ENCODE measurements around the gene HDAC5.

- TF ChIP-seq, protein P1, sequence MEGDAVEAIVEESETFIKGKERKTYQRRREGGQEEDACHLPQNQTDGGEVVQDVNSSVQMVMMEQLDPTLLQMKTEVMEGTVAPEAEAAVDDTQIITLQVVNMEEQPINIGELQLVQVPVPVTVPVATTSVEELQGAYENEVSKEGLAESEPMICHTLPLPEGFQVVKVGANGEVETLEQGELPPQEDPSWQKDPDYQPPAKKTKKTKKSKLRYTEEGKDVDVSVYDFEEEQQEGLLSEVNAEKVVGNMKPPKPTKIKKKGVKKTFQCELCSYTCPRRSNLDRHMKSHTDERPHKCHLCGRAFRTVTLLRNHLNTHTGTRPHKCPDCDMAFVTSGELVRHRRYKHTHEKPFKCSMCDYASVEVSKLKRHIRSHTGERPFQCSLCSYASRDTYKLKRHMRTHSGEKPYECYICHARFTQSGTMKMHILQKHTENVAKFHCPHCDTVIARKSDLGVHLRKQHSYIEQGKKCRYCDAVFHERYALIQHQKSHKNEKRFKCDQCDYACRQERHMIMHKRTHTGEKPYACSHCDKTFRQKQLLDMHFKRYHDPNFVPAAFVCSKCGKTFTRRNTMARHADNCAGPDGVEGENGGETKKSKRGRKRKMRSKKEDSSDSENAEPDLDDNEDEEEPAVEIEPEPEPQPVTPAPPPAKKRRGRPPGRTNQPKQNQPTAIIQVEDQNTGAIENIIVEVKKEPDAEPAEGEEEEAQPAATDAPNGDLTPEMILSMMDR (IDR thresholded peaks at IDR 0.05; ENCODE audit: low read length) = no peak
- TF ChIP-seq EZH2 (IDR thresholded peaks at IDR 0.05; ENCODE audit: borderline replicate concordance, low read length) = no peak
These were observed 49.1 kb downstream of the HDAC5 start for GRCh38 chr17:44074231-44074910.

Data from OCI-LY1 (cell line).